HUES64 (cell line): Measurements from ENCODE around the gene NF1.

Experiments used
- H3K27ac ChIP-seq: 2 replicates; pipeline ENCODE4 v1.7.0; 2013; ENCODE audit warnings: low read depth, low read length, inconsistent platforms
- H3K27me3 ChIP-seq: 2 replicates; pipeline ENCODE4 v1.6.1; 2013; ENCODE audit warnings: mild to moderate bottlenecking, low read length; ENCODE audit not compliant: insufficient read depth
- H3K36me3 ChIP-seq: 2 replicates; pipeline ENCODE4 v1.6.1; 2013; ENCODE audit warnings: mild to moderate bottlenecking, low read length; ENCODE audit not compliant: insufficient read depth
- H3K4me1 ChIP-seq: 2 replicates; pipeline ENCODE4 v1.6.1; 2013; ENCODE audit warnings: mild to moderate bottlenecking, low read length, moderate library complexity; ENCODE audit not compliant: insufficient read depth
- H3K4me3 ChIP-seq: 2 replicates; pipeline ENCODE4 v1.5.1; 2013; ENCODE audit warnings: mild to moderate bottlenecking, low read length, moderate library complexity
- H3K9ac ChIP-seq: 2 replicates; pipeline ENCODE4 v1.6.1; 2013; ENCODE audit warnings: mild to moderate bottlenecking, low read depth, low read length
- H3K9me3 ChIP-seq: 2 replicates; pipeline ENCODE4 v1.6.1; 2013; ENCODE audit warnings: low read depth, low read length; ENCODE audit not compliant: insufficient read depth
- WGBS: fragments of 150-250, 120-280 bp; methylation state at CpG from one replicate; pipeline ENCODE4 v1.1.7; 2013; ENCODE audit warnings: missing lambda C conversion rate; 5-methylcytosine and 5-hydroxymethylcytosine counted together

Gene NF1

DNA sequence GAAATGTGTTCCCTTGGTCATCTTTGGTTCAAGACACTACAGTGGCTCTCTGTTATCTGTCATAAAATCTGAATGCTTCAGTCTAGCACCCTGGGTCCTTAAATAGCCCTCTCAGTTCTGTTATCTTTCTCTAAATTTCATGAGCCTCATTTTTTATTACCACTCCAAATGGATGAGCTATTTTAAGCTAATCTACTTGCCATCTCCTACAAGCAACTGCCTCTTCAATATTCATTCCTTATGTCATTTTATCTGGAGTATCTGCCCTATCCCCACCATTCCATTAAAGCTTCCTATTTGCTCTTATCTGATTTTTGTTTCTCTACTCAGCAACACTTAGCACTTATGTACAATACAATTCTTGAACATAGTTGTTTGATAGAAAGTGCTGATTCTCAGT is 254.7 kb downstream of the NF1 start:
- H3K9me3 ChIP-seq: no peaks in the 10 kb centered on the region
- H3K27ac ChIP-seq: no peak overlapping the region
- no peaks in the 10 kb centered on the region for H3K4me1 ChIP-seq
- H3K4me3 ChIP-seq: no peak overlapping the region
- H3K27me3 ChIP-seq: no peaks in the 10 kb centered on the region
- H3K36me3 ChIP-seq: peaks cover 48% of the 10 kb centered on the region
- no peak overlapping the region; the same call in 1 of the 2 replicates for H3K9ac ChIP-seq

DNA sequence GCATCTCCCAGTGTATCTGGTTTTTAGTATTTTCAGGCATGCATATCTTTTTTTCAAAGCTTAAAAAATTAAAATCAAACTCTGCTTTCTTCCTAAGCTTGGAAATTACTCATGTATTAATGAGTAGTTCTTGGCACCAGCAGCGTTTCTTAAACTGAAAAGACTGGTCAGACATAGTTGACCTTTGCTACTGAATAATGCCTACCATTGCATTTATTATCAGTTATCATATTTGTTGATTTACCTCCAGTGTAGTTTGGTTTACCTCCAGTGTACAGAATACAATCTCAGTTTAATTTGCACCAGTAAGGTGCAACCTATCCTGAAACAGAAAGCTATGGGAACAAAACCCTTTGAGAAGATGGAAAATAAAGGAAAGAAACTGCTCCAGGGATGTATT is 261.2 kb downstream of the NF1 start:
- whole genome bisulfite sequencing: 100% methylated on average over 1 of the region's 1 CpG
- H3K4me1 ChIP-seq: no peaks in the 10 kb centered on the region
- no peaks in the 10 kb centered on the region for H3K27me3 ChIP-seq
- H3K36me3 ChIP-seq: peaks cover 71% of the 10 kb centered on the region
- no peak overlapping the region for H3K4me3 ChIP-seq
- H3K9me3 ChIP-seq: no peaks in the 10 kb centered on the region
- H3K9ac ChIP-seq: no peak overlapping the region
- no peak overlapping the region for H3K27ac ChIP-seq

GRCh38 chr17:31357091-31357490 is 262.3 kb downstream of the NF1 start:
- no peaks in the 10 kb centered on the region for H3K27me3 ChIP-seq
- no peak overlapping the region for H3K9ac ChIP-seq
- H3K36me3 ChIP-seq: peaks cover 79% of the 10 kb centered on the region
- no peaks in the 10 kb centered on the region for H3K4me1 ChIP-seq
- H3K4me3 ChIP-seq: no peak overlapping the region
- WGBS: 100% methylated on average over 2 of the region's 2 CpGs
- no peak overlapping the region for H3K27ac ChIP-seq
- no peaks in the 10 kb centered on the region for H3K9me3 ChIP-seq

DNA sequence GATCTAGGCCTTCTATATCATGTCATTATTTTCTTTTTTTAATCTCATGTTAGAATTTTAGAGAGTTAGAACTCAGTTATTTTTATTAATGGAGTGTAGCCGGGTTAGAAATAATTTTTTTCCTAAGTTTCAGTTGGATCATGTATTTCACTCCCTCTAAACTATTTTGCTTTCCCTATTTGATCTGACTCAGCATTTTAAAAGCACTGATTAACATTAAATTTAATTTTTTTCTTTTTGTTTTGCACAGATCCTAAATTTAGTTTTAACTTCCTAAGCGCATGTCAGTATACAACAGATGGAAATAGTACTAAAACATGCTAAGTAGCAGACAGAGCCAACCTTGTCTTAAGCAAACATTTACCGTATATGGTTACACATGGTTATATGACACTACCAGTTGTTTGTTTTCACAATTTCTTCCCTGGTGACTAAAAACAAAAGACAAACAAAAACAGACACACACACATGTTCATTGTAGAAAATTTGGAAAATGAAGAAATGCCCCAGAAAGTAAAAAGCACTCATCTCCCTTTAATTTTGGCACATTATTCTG is 263.1 kb downstream of the NF1 start:
- Histone ChIP-seq H3K36me3 (peaks cover 78% of the 10 kb centered on the region), H3K4me1 (no peaks in the 10 kb centered on the region), H3K4me3 (no peak overlapping the region), H3K9ac (no peak overlapping the region), H3K27ac (no peak overlapping the region), H3K9me3 (no peaks in the 10 kb centered on the region), H3K27me3 (no peaks in the 10 kb centered on the region)
- 96% methylated on average over 3 of the region's 3 CpGs for WGBS

- Histone ChIP-seq H3K4me1 (no peaks in the 10 kb centered on the region), H3K36me3 (peaks cover 36% of the 10 kb centered on the region), H3K9ac (no peak overlapping the region), H3K4me3 (no peak overlapping the region), H3K27ac (no peak overlapping the region), H3K27me3 (no peaks in the 10 kb centered on the region), H3K9me3 (no peaks in the 10 kb centered on the region)
- WGBS: 93% methylated on average over 6 of the region's 6 CpGs
These were observed 269.2 kb downstream of the NF1 start for GRCh38 chr17:31364012-31364411.

GRCh38 chr17:31366088-31366487 is 271.3 kb downstream of the NF1 start:
- H3K4me3 ChIP-seq: no peak overlapping the region
- H3K9me3 ChIP-seq: no peaks in the 10 kb centered on the region
- no peaks in the 10 kb centered on the region for H3K27me3 ChIP-seq
- H3K36me3 ChIP-seq: peaks cover 22% of the 10 kb centered on the region
- no peak overlapping the region for H3K9ac ChIP-seq
- H3K4me1 ChIP-seq: no peaks in the 10 kb centered on the region
- 95% methylated on average over 4 of the region's 4 CpGs for WGBS
- H3K27ac ChIP-seq: no peak overlapping the region

GRCh38 chr17:31369266-31369665 is 274.5 kb downstream of the NF1 start:
- no peaks in the 10 kb centered on the region for H3K27me3 ChIP-seq
- H3K9me3 ChIP-seq: no peaks in the 10 kb centered on the region
- H3K4me3 ChIP-seq: no peak overlapping the region
- no peak overlapping the region for H3K27ac ChIP-seq
- H3K4me1 ChIP-seq: no peaks in the 10 kb centered on the region
- peaks cover 12% of the 10 kb centered on the region for H3K36me3 ChIP-seq
- H3K9ac ChIP-seq: no peak overlapping the region

DNA sequence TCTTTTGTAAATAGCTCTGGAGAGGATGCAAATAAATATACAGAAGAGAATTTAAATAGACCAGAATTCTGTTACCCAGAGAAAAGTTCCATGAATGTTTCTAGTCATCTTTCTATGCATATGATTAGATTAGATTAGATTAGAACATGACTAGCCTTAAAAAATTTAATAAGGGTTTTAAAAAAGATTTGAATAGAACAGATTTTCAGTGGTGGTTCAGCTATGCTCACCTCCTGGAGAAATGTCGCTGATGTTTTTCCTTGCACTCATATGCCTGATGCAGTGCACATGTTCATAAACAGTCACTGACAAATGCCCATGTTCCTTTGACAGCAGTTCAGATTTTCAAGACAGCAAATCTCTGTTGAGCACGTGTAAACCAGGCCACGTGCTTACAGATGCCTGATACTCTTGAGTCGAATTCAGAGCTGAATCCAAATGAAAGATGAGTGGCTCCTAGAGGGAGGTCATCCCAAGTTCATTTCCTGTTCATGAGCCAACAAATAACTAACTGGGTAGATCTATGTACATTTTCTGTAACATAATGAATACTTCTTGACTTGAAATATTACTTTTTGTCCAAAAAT is 276.8 kb downstream of the NF1 start:
- WGBS: 92% methylated on average over 4 of the region's 4 CpGs
- H3K27me3 ChIP-seq: no peaks in the 10 kb centered on the region
- H3K27ac ChIP-seq: no peak overlapping the region
- no peak overlapping the region for H3K9ac ChIP-seq
- peaks cover 14% of the 10 kb centered on the region for H3K36me3 ChIP-seq
- no peaks in the 10 kb centered on the region for H3K4me1 ChIP-seq
- H3K4me3 ChIP-seq: no peak overlapping the region
- no peaks in the 10 kb centered on the region for H3K9me3 ChIP-seq

DNA sequence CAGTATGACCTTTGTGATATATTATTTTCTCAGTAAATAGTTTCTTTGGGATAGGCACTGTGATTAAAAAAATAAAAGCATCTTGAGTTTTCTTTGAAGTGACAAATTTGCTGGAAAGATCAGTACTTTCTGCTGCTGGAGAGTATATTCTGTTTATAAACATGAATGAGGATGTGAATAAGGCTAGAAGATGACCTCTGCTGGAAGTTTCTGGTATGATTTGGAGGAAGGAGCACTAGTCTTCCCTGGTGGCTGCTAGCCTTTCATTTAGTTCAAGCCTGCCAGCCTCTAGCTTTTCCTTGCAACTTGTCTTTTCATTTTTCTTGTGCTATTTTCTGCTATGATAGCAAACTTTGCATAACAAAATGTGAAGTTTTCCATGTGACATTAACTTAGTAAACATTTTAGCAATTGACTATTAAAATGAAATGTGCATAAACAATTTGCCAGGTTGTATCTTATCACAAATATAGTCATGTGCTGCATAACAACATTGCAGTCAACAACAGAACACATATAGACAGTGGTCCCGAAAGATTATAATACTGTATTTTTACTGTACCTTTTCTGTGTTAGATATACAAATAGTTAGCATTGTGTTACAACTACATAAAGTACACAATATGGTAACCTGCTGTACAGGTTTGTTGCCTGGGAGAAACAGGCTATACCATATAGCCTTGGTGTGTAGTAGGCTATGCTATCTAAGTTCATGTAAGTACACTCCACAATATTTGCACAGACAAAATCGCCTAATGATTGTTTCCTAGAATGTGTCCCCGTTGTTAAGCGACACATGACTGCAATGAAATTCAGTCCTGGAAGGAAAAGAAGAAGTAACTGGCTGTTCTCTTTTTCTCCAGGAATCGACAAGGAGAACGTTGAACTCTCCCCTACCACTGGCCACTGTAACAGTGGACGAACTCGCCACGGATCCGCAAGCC is 278.6 kb downstream of the NF1 start:
- 95% methylated on average over 10 of the region's 10 CpGs for WGBS
- Histone ChIP-seq H3K4me3 (no peak overlapping the region), H3K9me3 (no peaks in the 10 kb centered on the region), H3K27ac (no peak overlapping the region), H3K36me3 (peaks cover 14% of the 10 kb centered on the region), H3K27me3 (no peaks in the 10 kb centered on the region), H3K4me1 (peaks cover 6% of the 10 kb centered on the region), H3K9ac (no peak overlapping the region)

GRCh38 chr17:31374094-31374447 is 279.3 kb downstream of the NF1 start:
- WGBS: 95% methylated on average over 6 of the region's 6 CpGs
- Histone ChIP-seq H3K36me3 (peaks cover 14% of the 10 kb centered on the region), H3K9me3 (no peaks in the 10 kb centered on the region), H3K9ac (no peak overlapping the region), H3K27ac (no peak overlapping the region), H3K27me3 (no peaks in the 10 kb centered on the region), H3K4me3 (no peak overlapping the region), H3K4me1 (peaks cover 8% of the 10 kb centered on the region)

DNA sequence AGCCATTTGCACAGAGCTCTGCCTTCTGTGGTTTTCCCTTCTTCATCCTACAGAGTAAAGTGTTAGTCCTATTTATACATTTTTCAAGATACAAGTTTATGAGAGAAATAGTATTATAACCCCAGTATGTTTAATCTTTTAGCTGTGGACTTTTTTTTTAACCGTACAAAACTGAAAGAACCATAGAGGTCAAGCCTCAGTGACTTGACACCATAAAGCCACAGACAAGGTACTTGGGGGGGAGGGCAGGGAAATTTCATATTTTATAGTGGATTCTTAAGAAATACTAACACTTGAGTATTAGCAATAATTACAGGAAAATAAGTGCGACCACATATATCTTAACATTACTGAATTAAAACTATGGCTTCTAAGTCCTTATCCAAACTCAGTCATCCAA is 279.7 kb downstream of the NF1 start:
- 94% methylated on average over 2 of the region's 2 CpGs for WGBS
- H3K27ac ChIP-seq: no peak overlapping the region
- H3K4me3 ChIP-seq: no peak overlapping the region
- H3K9me3 ChIP-seq: no peaks in the 10 kb centered on the region
- peaks cover 14% of the 10 kb centered on the region for H3K36me3 ChIP-seq
- no peaks in the 10 kb centered on the region for H3K27me3 ChIP-seq
- no peak overlapping the region for H3K9ac ChIP-seq
- peaks cover 8% of the 10 kb centered on the region for H3K4me1 ChIP-seq
